ENCODE results near the gene RANBP10.

GRCh38 chr16:67748834-67749233 lies 57.5 kb downstream of the RANBP10 start:
- TF ChIP-seq CTCF (IDR thresholded peaks at IDR 0.05; ENCODE audit: insufficient read depth, low read length) (no peak), REST (IDR thresholded peaks at IDR 0.05; ENCODE audit: insufficient replicate concordance, low read depth) (no peak), POLR2AphosphoS5 (IDR thresholded peaks at IDR 0.05; ENCODE audit: low read depth) (no peak), GABPA (IDR thresholded peaks at IDR 0.05; ENCODE audit: low read depth) (no peak), SPI1 (IDR thresholded peaks at IDR 0.05; ENCODE audit: borderline replicate concordance, low read depth) (no peak)

Data from HL-60 (cell line).